OCI-LY1 (cell line): ENCODE data around the gene APH1B.
A peak's percentile ranks its signal among the peaks of the same experiment; 100 is the strongest.
"Not testable (repeated sequence)": the region's sequence is repeated elsewhere in the genome, so short reads cannot be mapped to it uniquely, and the experiment has no call there.

ENCODE experiments used
- H2AFZ ChIP-seq: fragments of 200-600 bp; sonication (generic), shearing (Covaris generic); 2 replicates; pipeline ENCODE4 v1.6.0; 2014; ENCODE audit warnings: antibody characterized with exemption, mild to moderate bottlenecking, low read length
- H3F3A ChIP-seq: fragments of 200-600 bp; sonication (generic), shearing (Covaris generic); 2 replicates; pipeline ENCODE4 v1.6.0; 2014; ENCODE audit warnings: mild to moderate bottlenecking, antibody characterized with exemption, low read length, moderate library complexity; ENCODE audit not compliant: insufficient read depth
- H3K27ac ChIP-seq: fragments of 200-600 bp; sonication (generic); 2 replicates; pipeline ENCODE4 v1.5.1; 2014; ENCODE audit warnings: low read length, mixed run types, mild to moderate bottlenecking, low read depth; ENCODE audit not compliant: poor library complexity, severe bottlenecking
- H3K27me3 ChIP-seq: fragments of 200-600 bp; sonication (generic); 2 replicates; pipeline ENCODE4 v1.6.0; 2014; ENCODE audit warnings: antibody characterized with exemption, mild to moderate bottlenecking, low read length, moderate library complexity; ENCODE audit not compliant: insufficient read depth
- H3K36me3 ChIP-seq: fragments of 200-600 bp; sonication (generic); 2 replicates; pipeline ENCODE4 v1.6.1; 2014; ENCODE audit warnings: mild to moderate bottlenecking, antibody characterized with exemption, low read length, moderate library complexity, mixed read lengths; ENCODE audit not compliant: insufficient read depth
- H3K4me1 ChIP-seq: fragments of 200-600 bp; sonication (generic); 2 replicates; pipeline ENCODE4 v1.5.1; 2014; ENCODE audit warnings: mild to moderate bottlenecking, low read length, moderate library complexity; ENCODE audit not compliant: insufficient read depth, severe bottlenecking
- H3K4me2 ChIP-seq: fragments of 200-600 bp; sonication (generic), shearing (Covaris generic); 2 replicates; pipeline ENCODE4 v1.6.1; 2014; ENCODE audit warnings: low read length
- H3K4me3 ChIP-seq: fragments of 200-600 bp; sonication (generic); 2 replicates; pipeline ENCODE4 v1.5.1; 2014; ENCODE audit warnings: low read length, low read depth, mild to moderate bottlenecking, mixed read lengths; ENCODE audit not compliant: poor library complexity, severe bottlenecking
- H3K79me2 ChIP-seq: fragments of 200-600 bp; shearing (Covaris generic); 2 replicates; pipeline ENCODE4 v1.6.1; 2016; ENCODE audit warnings: mixed run types, low read length, mixed read lengths; ENCODE audit not compliant: insufficient read depth
- H3K9ac ChIP-seq: fragments of 200-600 bp; sonication (generic), shearing (Covaris generic); 2 replicates; pipeline ENCODE4 v1.6.1; 2014; ENCODE audit warnings: mild to moderate bottlenecking, low read length, mixed read lengths
- H3K9me2 ChIP-seq: fragments of 200-600 bp; sonication (generic), shearing (Covaris generic); 2 replicates; pipeline ENCODE4 v1.6.1; 2014; ENCODE audit warnings: low read depth, mild to moderate bottlenecking, low read length, mixed read lengths
- H3K9me3 ChIP-seq: fragments of 200-600 bp; shearing (Covaris generic); 2 replicates; pipeline ENCODE4 v1.6.1; 2014; ENCODE audit warnings: low read length, mixed read lengths
- H4K20me1 ChIP-seq: fragments of 200-600 bp; sonication (generic), shearing (Covaris generic); 2 replicates; pipeline ENCODE4 v1.6.0; 2016; ENCODE audit warnings: mild to moderate bottlenecking, low read length; ENCODE audit not compliant: insufficient read depth
- EZH2 ChIP-seq: fragments of 200-600 bp; sonication (generic), shearing (Covaris generic); IDR thresholded peaks from 2 replicates; pipeline ENCODE4 v1.8.0; 2017; ENCODE audit warnings: borderline replicate concordance, mixed run types, mild to moderate bottlenecking, antibody characterized with exemption, low read length, moderate library complexity, mixed read lengths
- TF ChIP-seq, protein P1 (sequence below): fragments of 200-600 bp; sonication (generic), shearing (Covaris generic); IDR thresholded peaks from 2 replicates; pipeline ENCODE4 v1.5.1; 2017; ENCODE audit warnings: mild to moderate bottlenecking, antibody characterized with exemption, low read length, moderate library complexity, mixed read lengths

Gene APH1B

DNA sequence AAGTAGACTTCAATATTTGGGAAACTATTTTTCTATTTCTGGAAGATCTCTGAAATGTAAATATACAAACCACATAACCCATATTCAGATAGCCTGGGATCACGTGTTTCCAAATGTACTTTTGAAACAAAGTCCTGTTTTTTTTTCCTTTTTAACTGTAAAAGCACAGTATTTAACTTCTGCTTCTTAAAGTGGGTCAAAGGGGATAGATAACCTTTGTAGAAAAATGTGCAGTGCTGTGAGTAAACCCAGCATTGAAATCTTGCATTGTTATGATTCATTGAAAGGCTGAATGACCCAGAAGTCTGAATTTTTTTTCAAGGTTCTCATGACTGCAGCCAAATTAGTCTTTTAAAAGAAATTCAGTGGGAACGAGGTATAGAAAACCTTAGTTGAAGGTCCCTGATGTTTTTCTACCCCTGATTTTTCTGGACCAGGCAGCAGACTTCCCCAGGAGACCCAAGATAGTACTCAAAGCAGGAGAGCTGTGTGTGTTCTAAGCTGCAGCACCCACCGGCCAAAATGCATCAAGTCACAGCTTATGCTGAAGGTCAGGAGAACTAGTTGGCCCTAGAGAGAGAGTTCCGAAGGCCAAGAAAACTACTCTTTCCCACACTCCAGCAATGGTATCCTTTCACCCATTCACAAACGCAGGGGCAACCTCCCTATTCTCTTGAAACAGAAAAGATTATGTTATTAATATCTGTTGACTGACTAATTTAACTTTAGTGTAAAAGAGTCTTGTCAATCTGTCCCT, 43.6 kb upstream of the APH1B start:
- Histone ChIP-seq H3K9me3 (no peaks in the 10 kb centered on the region), H3K4me2 (no peak overlapping the region), H3K9me2 (no peaks in the 10 kb centered on the region), H3K27ac (peak overlapping the region; percentile 7), H2AFZ (no peak overlapping the region), H3K36me3 (0 out of 2 replicates have a peak, but pooled peaks cover 3% of the 10 kb centered on the region), H3K4me3 (no peak overlapping the region), H3K79me2 (peaks cover 16% of the 10 kb centered on the region), H4K20me1 (no peaks in the 10 kb centered on the region), H3K27me3 (no peaks in the 10 kb centered on the region), H3K9ac (no peak overlapping the region), H3K4me1 (peaks cover 26% of the 10 kb centered on the region), H3F3A (no peaks in the 10 kb centered on the region)
- no peak for TF ChIP-seq EZH2
- TF ChIP-seq, protein P1, sequence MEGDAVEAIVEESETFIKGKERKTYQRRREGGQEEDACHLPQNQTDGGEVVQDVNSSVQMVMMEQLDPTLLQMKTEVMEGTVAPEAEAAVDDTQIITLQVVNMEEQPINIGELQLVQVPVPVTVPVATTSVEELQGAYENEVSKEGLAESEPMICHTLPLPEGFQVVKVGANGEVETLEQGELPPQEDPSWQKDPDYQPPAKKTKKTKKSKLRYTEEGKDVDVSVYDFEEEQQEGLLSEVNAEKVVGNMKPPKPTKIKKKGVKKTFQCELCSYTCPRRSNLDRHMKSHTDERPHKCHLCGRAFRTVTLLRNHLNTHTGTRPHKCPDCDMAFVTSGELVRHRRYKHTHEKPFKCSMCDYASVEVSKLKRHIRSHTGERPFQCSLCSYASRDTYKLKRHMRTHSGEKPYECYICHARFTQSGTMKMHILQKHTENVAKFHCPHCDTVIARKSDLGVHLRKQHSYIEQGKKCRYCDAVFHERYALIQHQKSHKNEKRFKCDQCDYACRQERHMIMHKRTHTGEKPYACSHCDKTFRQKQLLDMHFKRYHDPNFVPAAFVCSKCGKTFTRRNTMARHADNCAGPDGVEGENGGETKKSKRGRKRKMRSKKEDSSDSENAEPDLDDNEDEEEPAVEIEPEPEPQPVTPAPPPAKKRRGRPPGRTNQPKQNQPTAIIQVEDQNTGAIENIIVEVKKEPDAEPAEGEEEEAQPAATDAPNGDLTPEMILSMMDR, result no peak

DNA sequence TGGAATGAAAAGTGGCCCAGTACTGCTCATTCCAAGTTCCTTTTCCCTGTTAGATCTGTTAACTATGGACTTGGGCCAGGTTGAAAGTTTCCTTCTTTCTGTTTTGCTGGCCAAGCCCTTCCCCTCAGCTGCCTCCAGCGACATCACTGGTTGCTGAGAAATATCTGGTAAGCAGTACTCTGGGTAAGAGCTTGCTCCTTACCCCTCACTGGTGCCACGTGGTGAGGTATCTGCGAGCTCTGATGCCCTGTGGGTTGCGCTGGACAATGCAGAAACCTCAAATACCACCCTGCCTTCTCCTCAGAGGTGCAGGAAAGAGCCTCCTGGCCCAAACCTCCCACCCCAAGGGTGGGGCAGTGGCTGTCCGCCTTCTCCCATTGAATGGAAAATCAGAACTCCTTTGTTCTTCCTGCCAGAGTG, 42.9 kb upstream of the APH1B start:
- Histone ChIP-seq H3K79me2 (peaks cover 16% of the 10 kb centered on the region), H3K9me3 (no peaks in the 10 kb centered on the region), H3F3A (no peaks in the 10 kb centered on the region), H3K4me2 (no peak overlapping the region), H3K36me3 (0 out of 2 replicates have a peak, but pooled peaks cover 3% of the 10 kb centered on the region), H2AFZ (no peak overlapping the region), H3K9me2 (no peaks in the 10 kb centered on the region), H3K4me1 (peaks cover 26% of the 10 kb centered on the region), H3K27me3 (no peaks in the 10 kb centered on the region), H3K9ac (no peak overlapping the region), H4K20me1 (no peaks in the 10 kb centered on the region), H3K27ac (no peak overlapping the region), H3K4me3 (no peak overlapping the region)
- TF ChIP-seq, protein P1, result no peak
- no peak for TF ChIP-seq EZH2

- H3K9me3 ChIP-seq, result no peaks in the 10 kb centered on the region
- H3K9me2 ChIP-seq, result no peaks in the 10 kb centered on the region
- no peaks in the 10 kb centered on the region for H3K27me3 ChIP-seq
- 0 out of 2 replicates have a peak, but pooled peaks cover 3% of the 10 kb centered on the region for H3K36me3 ChIP-seq
- TF ChIP-seq EZH2, result no peak
- peaks cover 21% of the 10 kb centered on the region for H3K79me2 ChIP-seq
- no peak overlapping the region for H3K4me3 ChIP-seq
- peaks cover 26% of the 10 kb centered on the region for H3K4me1 ChIP-seq
- H4K20me1 ChIP-seq, result no peaks in the 10 kb centered on the region
- H3K27ac ChIP-seq, result no peak overlapping the region
- no peak overlapping the region for H2AFZ ChIP-seq
- H3K9ac ChIP-seq, result no peak overlapping the region
- H3F3A ChIP-seq, result no peaks in the 10 kb centered on the region
- H3K4me2 ChIP-seq, result no peak overlapping the region
These were observed 41.1 kb upstream of the APH1B start for GRCh38 chr15:63236272-63236671.

GRCh38 chr15:63237086-63237485, 40.3 kb upstream of the APH1B start:
- H3K9ac ChIP-seq, H3K4me3 ChIP-seq, H2AFZ ChIP-seq, H3F3A ChIP-seq, H3K36me3 ChIP-seq, H4K20me1 ChIP-seq, H3K9me3 ChIP-seq, H3K27ac ChIP-seq, H3K9me2 ChIP-seq, H3K27me3 ChIP-seq, H3K4me2 ChIP-seq: not testable (repeated sequence)
- peaks cover 18% of the 10 kb centered on the region for H3K79me2 ChIP-seq
- H3K4me1 ChIP-seq, result peaks cover 19% of the 10 kb centered on the region
